NCI-H82 (cell line): ENCODE measurements around the gene KIF6.
A peak's percentile ranks its signal among the peaks of the same experiment; 100 is the strongest.
"Not testable (repeated sequence)": the region's sequence is repeated elsewhere in the genome, so short reads cannot be mapped to it uniquely, and the experiment has no call there.

Experiments used
- DNase-seq: peaks from one replicate; lab custom pipeline; 2025; lab: John Stamatoyannopoulos, UW

KIF6 gene

GRCh38 chr6:39724787-39725631 is at the start of gene KIF6:
KIF6 (minus strand) TSS chr6:39725408; CDS start chr6:39725310, 98 bp downstream.
- DNase-seq: peak; percentile 98

GRCh38 chr6:39773782-39774181 is 48.6 kb upstream of the KIF6 start:
- DNase-seq: no peak

- no peak for DNase-seq
Observed at GRCh38 chr6:39772559-39773273, 47.5 kb upstream of the KIF6 start.

- peak; percentile 81 for DNase-seq
Observed at GRCh38 chr6:39770446-39770845, 45.2 kb upstream of the KIF6 start.

GRCh38 chr6:39769012-39769411 is 43.8 kb upstream of the KIF6 start:
- no peak for DNase-seq

- no peak for DNase-seq
Observed at GRCh38 chr6:39765508-39766065, 40.4 kb upstream of the KIF6 start.

- no peak for DNase-seq
Observed at GRCh38 chr6:39760226-39760952, 35.2 kb upstream of the KIF6 start.

GRCh38 chr6:39758905-39759605 is 33.8 kb upstream of the KIF6 start:
- DNase-seq: no peak

GRCh38 chr6:39756582-39756981 is 31.4 kb upstream of the KIF6 start:
- no peak for DNase-seq

- no peak for DNase-seq
Observed at GRCh38 chr6:39755231-39755630, 30.0 kb upstream of the KIF6 start.

GRCh38 chr6:39754514-39755115 is 29.4 kb upstream of the KIF6 start:
- no peak for DNase-seq

GRCh38 chr6:39753725-39754045 is 28.5 kb upstream of the KIF6 start:
- DNase-seq: no peak

GRCh38 chr6:39752835-39753724 is 27.9 kb upstream of the KIF6 start:
- DNase-seq: no peak

- DNase-seq: no peak
Observed at GRCh38 chr6:39746795-39747194, 21.6 kb upstream of the KIF6 start.

GRCh38 chr6:39733704-39734103 is 8.5 kb upstream of the KIF6 start:
- no peak for DNase-seq

GRCh38 chr6:39731565-39731964 is 6.4 kb upstream of the KIF6 start:
- DNase-seq: peak; percentile 92

GRCh38 chr6:39729945-39730344 is 4.7 kb upstream of the KIF6 start:
- DNase-seq: peak; percentile 80

GRCh38 chr6:39725632-39725997 is 407 bp upstream of the KIF6 start:
- DNase-seq: no peak

- not testable (repeated sequence) for DNase-seq
Observed at GRCh38 chr6:39723350-39723749, 1.9 kb downstream of the KIF6 start.

- DNase-seq: no peak
Observed at GRCh38 chr6:39714802-39715201, 10.4 kb downstream of the KIF6 start.
